Activated CD4-positive, alpha-beta T cell treated with anti-CD3 and anti-CD28 coated beads, Interleukin-2, Interleukin-4, amounts not matched to agents 100 ng/mL and 50 ng/mL, durations not matched to agents 16 hours and 8 hours (primary cell): ENCODE data around the gene MPV17L2.

ENCODE experiments used
- DNase-seq: peaks from one replicate; pipeline ENCODE4 v3.0.0-alpha.2; 2020; ENCODE audit warnings: low spot score

The MPV17L2 gene

GRCh38 chr19:18218600-18218999 lies 25.6 kb downstream of the MPV17L2 start:
- no peak for DNase-seq

GRCh38 chr19:18219911-18220631 lies 27.1 kb downstream of the MPV17L2 start:
- no peak for DNase-seq

- no peak for DNase-seq
Observed at GRCh38 chr19:18220632-18221275, 27.7 kb downstream of the MPV17L2 start.

GRCh38 chr19:18221815-18222725 lies 29.1 kb downstream of the MPV17L2 start:
- DNase-seq, result no peak

GRCh38 chr19:18223860-18224524 lies 31.0 kb downstream of the MPV17L2 start:
- DNase-seq, result no peak

GRCh38 chr19:18224525-18225354 lies 31.7 kb downstream of the MPV17L2 start:
- peak; percentile 97 for DNase-seq

- no peak for DNase-seq
Observed at GRCh38 chr19:18225355-18225701, 32.3 kb downstream of the MPV17L2 start.

GRCh38 chr19:18225702-18226468 lies 32.9 kb downstream of the MPV17L2 start, which contains the start of gene PDE4C:
PDE4C (minus strand) TSS chr19:18226438; CDS start chr19:18226415, 23 bp downstream.
- no peak for DNase-seq

- DNase-seq, result no peak
Observed at GRCh38 chr19:18226956-18227780, 34.1 kb downstream of the MPV17L2 start.

GRCh38 chr19:18227781-18228271 lies 34.8 kb downstream of the MPV17L2 start:
- DNase-seq, result no peak

- peak; percentile 23 for DNase-seq
Observed at GRCh38 chr19:18229474-18229873, 36.5 kb downstream of the MPV17L2 start.

- no peak for DNase-seq
Observed at GRCh38 chr19:18229915-18230314, 36.9 kb downstream of the MPV17L2 start.

GRCh38 chr19:18230941-18231734 lies 38.1 kb downstream of the MPV17L2 start:
- no peak for DNase-seq

GRCh38 chr19:18231775-18232174 lies 38.8 kb downstream of the MPV17L2 start:
- DNase-seq, result no peak

- DNase-seq, result no peak
Observed at GRCh38 chr19:18232540-18233223, 39.7 kb downstream of the MPV17L2 start.

- DNase-seq, result peak; percentile 22
Observed at GRCh38 chr19:18233224-18233825, 40.3 kb downstream of the MPV17L2 start.

GRCh38 chr19:18234194-18234593 lies 41.2 kb downstream of the MPV17L2 start:
- no peak for DNase-seq
